RWPE1 (cell line): Measurements from ENCODE around the gene GAPVD1.
"Not testable (repeated sequence)": the region's sequence is repeated elsewhere in the genome, so short reads cannot be mapped to it uniquely, and the experiment has no call there.

Experiments used
- CTCF ChIA-PET: fragments of 350-600 bp; sonication (Branson Sonifier 250); formaldehyde crosslinking; extraction: SDS; loops from one replicate; lab custom pipeline; 2021; lab: Yijun Ruan, JAX
- POLR2A ChIA-PET: fragments of 400-600 bp; formaldehyde crosslinking; extraction: SDS; loops from one replicate; lab custom pipeline; 2020; ENCODE audit warnings: antibody characterized with exemption; ENCODE audit not compliant: low non-redundant PET; lab: Yijun Ruan, JAX
- DNase-seq: peaks from one replicate; pipeline ENCODE4 v3.0.0; 2012; ENCODE audit warnings: low spot score
- H3K27ac ChIP-seq: fragments of 450-650 bp; 2 replicates; pipeline ENCODE4 v1.5.1; 2017
- CTCF ChIP-seq: fragments of 450-650 bp; conservative IDR thresholded peaks from 2 replicates; pipeline ENCODE4 v1.5.1; 2017; ENCODE audit warnings: low read depth, mild to moderate bottlenecking

Gene GAPVD1

GRCh38 chr9:125261501-125262293 is at the start of gene GAPVD1:
TSS of gene GAPVD1 (plus strand) at chr9:125261826. CDS start at chr9:125298922, 37,096 bp downstream.
- H3K27ac ChIP-seq = peak within 1 kb of the TSS; percentile 75
- peak; percentile 82 for TF ChIP-seq CTCF
- ChIA-PET POLR2A (interaction anchor here (0.6 to 1.0 kb wide), 7 partner anchors 11 to 137 kb away, joined by 3 to 7 read pairs (median 4); partner anchors contain the start of gene HSPA5), CTCF (interaction anchor here (0.7 to 1.3 kb wide), 5 partner anchors 12 to 1693 kb away, joined by 3 to 5 read pairs (median 3); no protein-coding TSS in a partner anchor)
- peak; percentile 99 for DNase-seq

- H3K27ac ChIP-seq = no peak overlapping the region
- no peak for DNase-seq
- ChIA-PET POLR2A (interaction anchor here (0.6 kb wide), 1 partner anchor 15 kb away, joined by 5 read pairs; no protein-coding TSS in a partner anchor), CTCF (no interaction called here)
- no peak for TF ChIP-seq CTCF
Measured at GRCh38 chr9:125214186-125214585, 47.4 kb upstream of the GAPVD1 start.

- ChIA-PET CTCF (no interaction called here), POLR2A (interaction anchor here (0.7 kb wide), 1 partner anchor 24 kb away, joined by 4 read pairs; no protein-coding TSS in a partner anchor)
- H3K27ac ChIP-seq = no peak overlapping the region
- DNase-seq = no peak
- TF ChIP-seq CTCF = no peak
Measured at GRCh38 chr9:125218621-125219020, 43.0 kb upstream of the GAPVD1 start.

- POLR2A ChIA-PET, DNase-seq, CTCF ChIA-PET, H3K27ac ChIP-seq: not testable (repeated sequence)
Measured at GRCh38 chr9:125224858-125225257, 36.8 kb upstream of the GAPVD1 start.

- no peak for TF ChIP-seq CTCF
- CTCF ChIA-PET = no interaction called here
- POLR2A ChIA-PET = interaction anchor here (0.7 kb wide), 1 partner anchor 15 kb away, joined by 5 read pairs; no protein-coding TSS in a partner anchor
- DNase-seq = no peak
- H3K27ac ChIP-seq = no peak overlapping the region
Measured at GRCh38 chr9:125227761-125228160, 33.9 kb upstream of the GAPVD1 start.

GRCh38 chr9:125233678-125234077 is 27.9 kb upstream of the GAPVD1 start:
- ChIA-PET CTCF (interaction anchor here (0.7 kb wide), 1 partner anchor 97 kb away, joined by 3 read pairs; no protein-coding TSS in a partner anchor), POLR2A (no interaction called here)
- H3K27ac ChIP-seq = peak overlapping the region; percentile 54
- DNase-seq = peak; percentile 81
- no peak for TF ChIP-seq CTCF

GRCh38 chr9:125234099-125234498 is 27.5 kb upstream of the GAPVD1 start:
- H3K27ac ChIP-seq = peak overlapping the region; percentile 47; the same call in 1 of the 2 replicates
- DNase-seq, POLR2A ChIA-PET, CTCF ChIA-PET: not testable (repeated sequence)
